K562 (cell line): ENCODE results near the gene INSM2.

Source experiments
- FOXJ3 ChIP-seq: sonication (generic); formaldehyde crosslinking; IDR thresholded peaks from 2 replicates; pipeline ENCODE4 v1.4.0; 2020; ENCODE audit warnings: mild to moderate bottlenecking, missing genetic modification reagents
- GABPA ChIP-seq: fragments of 200-800 bp; sonication (Bioruptor generic); conservative IDR thresholded peaks from 2 replicates; pipeline ENCODE4 v1.6.1; 2016; ENCODE audit warnings: low read depth, missing genetic modification characterization, missing compliant biosample characterization
- HNRNPK ChIP-seq: fragments of 200-400 bp; formaldehyde crosslinking; IDR thresholded peaks from one replicate; pipeline ENCODE4 v1.6.1; 2018; ENCODE audit warnings: mild to moderate bottlenecking, low read depth, low read length; ENCODE audit not compliant: poor library complexity, severe bottlenecking
- PPARD ChIP-seq: fragments of 250-450 bp; sonication (Bioruptor Pico); IDR thresholded peaks from 2 replicates; pipeline ENCODE4 v1.8.0; 2022; ENCODE audit warnings: inconsistent platforms, mild to moderate bottlenecking, moderate library complexity
- TEAD4 ChIP-seq, 2 experiments: sonication (generic) in 1 of 2; formaldehyde crosslinking in 1 of 2; IDR thresholded peaks; 2 replicates each; pipeline versions ENCODE4 v1.6.1 to v1.8.0; 2012 to 2022; ENCODE audit warnings: borderline replicate concordance in 1 of 2, inconsistent platforms in 1 of 2, low read length in 1 of 2, mild to moderate bottlenecking in 1 of 2, missing genetic modification reagents in 1 of 2
- ZNF644 ChIP-seq: fragments of 200-800 bp; sonication (Bioruptor generic); IDR thresholded peaks from 2 replicates; pipeline ENCODE4 v1.6.1; 2016; ENCODE audit warnings: low read depth, missing genetic modification characterization, missing compliant biosample characterization
- ZNF76 ChIP-seq: fragments of 250-450 bp; sonication (Bioruptor Pico); IDR thresholded peaks from 2 replicates; pipeline ENCODE4 v1.4.0; 2020; ENCODE audit warnings: mild to moderate bottlenecking, moderate library complexity, borderline replicate concordance

GRCh38 chr14:35532783-35533356 is 1.1 kb upstream of the INSM2 start:
- no peak for TF ChIP-seq PPARD (CRISPR knock-in tag)
- no peak for TF ChIP-seq GABPA
- TF ChIP-seq TEAD4 (IDR thresholded peaks at IDR 0.05; ENCODE audit: low read length): no peak
- TF ChIP-seq TEAD4 (CRISPR knock-in tag; IDR thresholded peaks at IDR 0.05; ENCODE audit: borderline replicate concordance): no peak
- TF ChIP-seq FOXJ3 (CRISPR knock-in tag): no peak
- no peak for TF ChIP-seq ZNF644
- TF ChIP-seq HNRNPK: no peak
- no peak for TF ChIP-seq ZNF76 (CRISPR knock-in tag)
